Measurements from ENCODE around the gene C2CD4D. TPM values are rescaled to one million over a fixed set of nuclear protein-coding genes. Genes with fewer than 3 reads are reported as not detected.
A peak's percentile ranks its signal among the peaks of the same experiment; 100 is the strongest.

The C2CD4D gene
- total RNA-seq, 1 experiment from 2014 or later, result 0.94 TPM

GRCh38 chr1:151799179-151800022 is 40.2 kb downstream of the C2CD4D start:
- ATAC-seq (peak; percentile 85), DNase-seq (ENCODE audit: low spot score) (no peak)
- Mint-ChIP-seq H3K27ac (peak overlapping the region; percentile 76; the same call in 1 of the 2 replicates), H3K27me3 (ENCODE audit: low read depth) (peaks cover 3% of the 10 kb centered on the region), H3K36me3 (no peaks in the 10 kb centered on the region), H3K9me3 (no peaks in the 10 kb centered on the region), H3K4me3 (no peak overlapping the region), H3K4me1 (peaks cover 14% of the 10 kb centered on the region)
- TF ChIP-seq IRF2 (CRISPR knock-in tag; IDR thresholded peaks at IDR 0.05; ENCODE audit: borderline replicate concordance, low read depth), result no peak
- TF ChIP-seq NFE2L1 (CRISPR knock-in tag; IDR thresholded peaks at IDR 0.05), result no peak
- TF ChIP-seq ZNF263 (CRISPR knock-in tag; IDR thresholded peaks at IDR 0.05; ENCODE audit: low read depth), result peak; percentile 56; the same call in 1 of the 2 replicates
- TF ChIP-seq, protein P1, sequence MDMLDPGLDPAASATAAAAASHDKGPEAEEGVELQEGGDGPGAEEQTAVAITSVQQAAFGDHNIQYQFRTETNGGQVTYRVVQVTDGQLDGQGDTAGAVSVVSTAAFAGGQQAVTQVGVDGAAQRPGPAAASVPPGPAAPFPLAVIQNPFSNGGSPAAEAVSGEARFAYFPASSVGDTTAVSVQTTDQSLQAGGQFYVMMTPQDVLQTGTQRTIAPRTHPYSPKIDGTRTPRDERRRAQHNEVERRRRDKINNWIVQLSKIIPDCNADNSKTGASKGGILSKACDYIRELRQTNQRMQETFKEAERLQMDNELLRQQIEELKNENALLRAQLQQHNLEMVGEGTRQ (CRISPR knock-in tag; IDR thresholded peaks at IDR 0.05), result peak; percentile 84
- TF ChIP-seq, protein P2, sequence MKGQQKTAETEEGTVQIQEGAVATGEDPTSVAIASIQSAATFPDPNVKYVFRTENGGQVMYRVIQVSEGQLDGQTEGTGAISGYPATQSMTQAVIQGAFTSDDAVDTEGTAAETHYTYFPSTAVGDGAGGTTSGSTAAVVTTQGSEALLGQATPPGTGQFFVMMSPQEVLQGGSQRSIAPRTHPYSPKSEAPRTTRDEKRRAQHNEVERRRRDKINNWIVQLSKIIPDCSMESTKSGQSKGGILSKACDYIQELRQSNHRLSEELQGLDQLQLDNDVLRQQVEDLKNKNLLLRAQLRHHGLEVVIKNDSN (CRISPR knock-in tag; IDR thresholded peaks at IDR 0.05), result peak; percentile 64
- POLR2A ChIA-PET, result interaction anchor here (0.6 to 0.9 kb wide), 2 partner anchors 31 to 41 kb away, joined by 3 to 7 read pairs; no protein-coding TSS in a partner anchor
- CTCF ChIA-PET, result interaction anchor here (0.8 to 1.2 kb wide), 3 partner anchors 10 to 82 kb away, joined by 3 to 4 read pairs (median 3); no protein-coding TSS in a partner anchor

- ATAC-seq (no peak), DNase-seq (ENCODE audit: low spot score) (no peak)
- H3K36me3 Mint-ChIP-seq, result no peaks in the 10 kb centered on the region
- no peak overlapping the region for H3K4me3 Mint-ChIP-seq
- peaks cover 14% of the 10 kb centered on the region for H3K4me1 Mint-ChIP-seq
- H3K27ac Mint-ChIP-seq, result no peak overlapping the region
- POLR2A ChIA-PET, result interaction anchor here (0.6 kb wide), 1 partner anchor 42 kb away, joined by 7 read pairs; no protein-coding TSS in a partner anchor
- TF ChIP-seq, protein P3, sequence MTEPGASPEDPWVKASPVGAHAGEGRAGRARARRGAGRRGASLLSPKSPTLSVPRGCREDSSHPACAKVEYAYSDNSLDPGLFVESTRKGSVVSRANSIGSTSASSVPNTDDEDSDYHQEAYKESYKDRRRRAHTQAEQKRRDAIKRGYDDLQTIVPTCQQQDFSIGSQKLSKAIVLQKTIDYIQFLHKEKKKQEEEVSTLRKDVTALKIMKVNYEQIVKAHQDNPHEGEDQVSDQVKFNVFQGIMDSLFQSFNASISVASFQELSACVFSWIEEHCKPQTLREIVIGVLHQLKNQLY (CRISPR knock-in tag; IDR thresholded peaks at IDR 0.05), result no peak
- TF ChIP-seq, protein P4, sequence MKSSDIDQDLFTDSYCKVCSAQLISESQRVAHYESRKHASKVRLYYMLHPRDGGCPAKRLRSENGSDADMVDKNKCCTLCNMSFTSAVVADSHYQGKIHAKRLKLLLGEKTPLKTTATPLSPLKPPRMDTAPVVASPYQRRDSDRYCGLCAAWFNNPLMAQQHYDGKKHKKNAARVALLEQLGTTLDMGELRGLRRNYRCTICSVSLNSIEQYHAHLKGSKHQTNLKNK (CRISPR knock-in tag; IDR thresholded peaks at IDR 0.05), result no peak
- no peak for TF ChIP-seq CREB1 (CRISPR knock-in tag; IDR thresholded peaks at IDR 0.05)
- no peak for TF ChIP-seq HMGA2 (CRISPR knock-in tag; IDR thresholded peaks at IDR 0.05)
- no peak for TF ChIP-seq PRRX2 (CRISPR knock-in tag; IDR thresholded peaks at IDR 0.05)
- TF ChIP-seq IRF1 (CRISPR knock-in tag; IDR thresholded peaks at IDR 0.05), result no peak
- TF ChIP-seq ATF1 (CRISPR knock-in tag; IDR thresholded peaks at IDR 0.05), result no peak
- TF ChIP-seq MAX (CRISPR knock-in tag; IDR thresholded peaks at IDR 0.05), result no peak
- CTCF ChIA-PET, result interaction anchor here (0.9 kb wide), 1 partner anchor 9 kb away, joined by 3 read pairs; no protein-coding TSS in a partner anchor
- no peaks in the 10 kb centered on the region for H3K9me3 Mint-ChIP-seq
- peaks cover 3% of the 10 kb centered on the region; the same call in 1 of the 2 replicates for H3K27me3 Mint-ChIP-seq (ENCODE audit: low read depth)
Measured at GRCh38 chr1:151798571-151798970, 41.0 kb downstream of the C2CD4D start.

DNA sequence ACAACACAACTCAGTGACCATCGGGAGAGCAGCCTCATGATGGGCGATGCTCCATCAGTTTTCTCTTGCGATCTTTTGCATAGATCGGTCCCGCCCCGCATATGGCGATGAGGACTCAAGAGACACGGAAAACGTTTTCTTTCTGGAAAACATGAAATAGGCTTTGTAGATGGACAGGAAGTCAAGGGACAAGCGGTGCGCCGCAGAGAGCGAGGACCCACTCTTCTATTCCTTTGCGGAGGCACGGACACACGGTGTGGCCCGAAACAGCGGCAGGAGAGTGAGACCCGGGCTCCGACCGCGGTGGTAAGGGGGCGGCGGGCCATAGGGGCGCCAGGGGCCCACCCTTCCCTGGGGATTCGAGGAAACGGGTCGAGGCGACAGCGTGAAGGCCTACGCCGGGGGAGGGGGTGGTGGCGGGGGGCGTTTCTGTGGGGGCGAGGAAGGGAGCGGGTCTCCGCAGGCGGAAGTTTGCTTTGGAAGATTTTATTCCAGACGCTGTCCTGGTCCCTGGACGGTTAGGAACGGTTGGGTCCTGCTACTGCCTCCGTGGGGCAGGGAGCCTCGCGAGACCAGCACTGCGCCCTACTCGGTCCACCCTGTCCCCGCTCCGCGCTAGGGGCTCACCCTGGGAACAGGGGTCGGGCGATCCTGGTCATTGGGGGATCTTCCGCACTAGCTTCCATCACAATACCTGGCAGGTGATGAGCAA is 48.5 kb downstream of the C2CD4D start:
- H3K27ac Mint-ChIP-seq, result peak overlapping the region; percentile 98
- H3K27me3 Mint-ChIP-seq (ENCODE audit: low read depth), result no peaks in the 10 kb centered on the region; the same call in 1 of the 2 replicates
- H3K4me3 Mint-ChIP-seq, result peak overlapping the region; percentile 98
- H3K36me3 Mint-ChIP-seq, result no peaks in the 10 kb centered on the region; the same call in 1 of the 2 replicates
- DNase-seq (ENCODE audit: low spot score), result peak; percentile 21
- ATAC-seq, result no peak
- ChIA-PET POLR2A (interaction anchor here (1.0 kb wide), 1 partner anchor 74 kb away, joined by 4 read pairs; the partner anchor contains the start of gene CELF3), CTCF (interaction anchor here (1.0 to 2.3 kb wide), 3 partner anchors 35 to 63 kb away, joined by 3 to 7 read pairs (median 6); no protein-coding TSS in a partner anchor)
- peak; percentile 45; the same call in 1 of the 2 replicates for TF ChIP-seq ZNF121 (CRISPR knock-in tag; IDR thresholded peaks at IDR 0.05)
- 0 out of 2 replicates have a peak, but pooled peaks have one; percentile 2 for TF ChIP-seq ZNF232 (CRISPR knock-in tag; IDR thresholded peaks at IDR 0.05)
- no peak for TF ChIP-seq SMAD4 (CRISPR knock-in tag; IDR thresholded peaks at IDR 0.05)
- TF ChIP-seq GRHL2 (CRISPR knock-in tag; IDR thresholded peaks at IDR 0.05; ENCODE audit: insufficient replicate concordance, severe bottlenecking), result no peak
- TF ChIP-seq ZNF512 (CRISPR knock-in tag; IDR thresholded peaks at IDR 0.05; ENCODE audit: borderline replicate concordance), result no peak
- H3K4me1 Mint-ChIP-seq, result peaks cover 17% of the 10 kb centered on the region
- H3K9me3 Mint-ChIP-seq, result no peaks in the 10 kb centered on the region

Measured in WTC11 (cell line).